K562 (cell line): Measurements from ENCODE around the gene C6orf62. TPM values are rescaled to one million over a fixed set of nuclear protein-coding genes. Genes with fewer than 3 reads are reported as not detected.

ENCODE experiments used
- ARHGAP35 ChIP-seq: fragments of 450-650 bp; IDR thresholded peaks from 2 replicates; pipeline ENCODE4 v1.6.1; 2018; ENCODE audit not compliant: partially characterized antibody
- BRD4 ChIP-seq: fragments of 200-600 bp; sonication (generic); IDR thresholded peaks from 2 replicates; pipeline ENCODE4 v1.6.1; 2017; ENCODE audit warnings: inconsistent platforms
- C11orf30 ChIP-seq: fragments of 450-650 bp; IDR thresholded peaks from 2 replicates; pipeline ENCODE4 v1.6.1; 2016; ENCODE audit warnings: low read depth, mild to moderate bottlenecking
- E4F1 ChIP-seq: fragments of 250-450 bp; sonication (Bioruptor Pico); IDR thresholded peaks from 2 replicates; pipeline ENCODE4 v1.5.0; 2021; ENCODE audit warnings: mild to moderate bottlenecking, borderline replicate concordance
- FOXJ3 ChIP-seq: sonication (generic); formaldehyde crosslinking; IDR thresholded peaks from 2 replicates; pipeline ENCODE4 v1.4.0; 2020; ENCODE audit warnings: mild to moderate bottlenecking, missing genetic modification reagents
- GTF2A2 ChIP-seq: IDR thresholded peaks from 2 replicates; pipeline ENCODE4 v1.6.1; 2016; ENCODE audit warnings: mild to moderate bottlenecking, missing genetic modification characterization, missing compliant biosample characterization
- ILK ChIP-seq: fragments of 450-650 bp; IDR thresholded peaks from 2 replicates; pipeline ENCODE4 v1.6.1; 2016; ENCODE audit warnings: missing genetic modification characterization, low read depth, mild to moderate bottlenecking, missing compliant biosample characterization, moderate library complexity, borderline replicate concordance
- KLF13 ChIP-seq: fragments of 450-650 bp; IDR thresholded peaks from 2 replicates; pipeline ENCODE4 v1.6.1; 2016; ENCODE audit warnings: missing genetic modification characterization, low read depth, mild to moderate bottlenecking, missing compliant biosample characterization, moderate library complexity, borderline replicate concordance
- L3MBTL2 ChIP-seq: fragments of 450-650 bp; IDR thresholded peaks from 2 replicates; pipeline ENCODE4 v1.6.1; 2016; ENCODE audit warnings: mild to moderate bottlenecking, moderate library complexity
- NFXL1 ChIP-seq: fragments of 450-650 bp; formaldehyde crosslinking; IDR thresholded peaks from 2 replicates; pipeline ENCODE4 v1.4.0; 2021; ENCODE audit warnings: mild to moderate bottlenecking
- NR2F6 ChIP-seq: fragments of 450-650 bp; formaldehyde crosslinking; IDR thresholded peaks from 2 replicates; pipeline ENCODE4 v1.4.0; 2020; ENCODE audit warnings: mild to moderate bottlenecking
- PML ChIP-seq: IDR thresholded peaks from 2 replicates; pipeline ENCODE4 v1.6.1; 2012; ENCODE audit warnings: low read length, inconsistent platforms
- RAD21 ChIP-seq, 2 experiments: fragments of 250-450 bp in 1 of 2; fragments of 450-650 bp in 1 of 2; sonication (Bioruptor Pico) in 1 of 2; formaldehyde crosslinking in 1 of 2; IDR thresholded peaks in 1 of 2; conservative IDR thresholded peaks in 1 of 2; 2 replicates each; pipeline versions ENCODE4 v1.4.0 to v1.8.0; 2020 to 2022; ENCODE audit warnings: mild to moderate bottlenecking in 2 of 2, moderate library complexity in 1 of 2
- ZFP36 ChIP-seq: fragments of 150-350 bp; IDR thresholded peaks from 2 replicates; pipeline ENCODE4 v1.6.1; 2018; ENCODE audit warnings: low read length, low read depth; ENCODE audit not compliant: partially characterized antibody
- ZNF140 ChIP-seq: fragments of 250-450 bp; sonication (Bioruptor Pico); IDR thresholded peaks from 2 replicates; pipeline ENCODE4 v1.8.0; 2021; ENCODE audit warnings: moderate library complexity, mild to moderate bottlenecking, inconsistent platforms
- ZNF24 ChIP-seq: fragments of 450-650 bp; IDR thresholded peaks from 2 replicates; pipeline ENCODE4 v1.6.1; 2016
- ZNF589 ChIP-seq: fragments of 200-800 bp; sonication (Bioruptor generic); IDR thresholded peaks from 2 replicates; pipeline ENCODE4 v1.6.1; 2016; ENCODE audit warnings: low read depth, missing genetic modification characterization, missing compliant biosample characterization
- ZNF668 ChIP-seq: fragments of 250-450 bp; sonication (Bioruptor Pico); IDR thresholded peaks from 2 replicates; pipeline ENCODE4 v1.8.0; 2022; ENCODE audit warnings: mild to moderate bottlenecking, inconsistent platforms
- polyA plus RNA-seq, 8 experiments: library from polyadenylated mRNA; depleted of rRNA in 4 of 8; stranded (reverse) in 5 of 8; unstranded in 3 of 8; fragments of >200 nt; fragmentation: Nextera tagmentation in 2 of 8; fragmentation: Illumina TruSeq in 1 of 8; extraction: Ambion mirVana in 2 of 8; extraction: Trizol in 1 of 8; gene quantifications; 2 replicates each; pipeline versions ENCODE4 v1.2.1 to v1.2.3, GENCODE V29; 2011 to 2014; ENCODE audit warnings: inconsistent platforms in 1 of 8, missing spikeins in 1 of 8
- total RNA-seq, 7 experiments: library from RNA; depleted of rRNA in 6 of 7; stranded (reverse); fragments of >200 nt in 6 of 7; fragmentation: Illumina TruSeq in 2 of 7; extraction: Trizol in 2 of 7; gene quantifications; 2 replicates each; pipeline versions ENCODE4 v1.2.1 to v1.2.3, GENCODE V29; 2011 to 2021; ENCODE audit warnings: low replicate concordance in 1 of 7
- TF ChIP-seq, protein P1 (sequence below): sonication (generic); formaldehyde crosslinking; IDR thresholded peaks from 2 replicates; pipeline ENCODE4 v1.8.1; 2023; ENCODE audit warnings: mild to moderate bottlenecking, missing genetic modification reagents, moderate library complexity
- TF ChIP-seq, protein P2 (sequence below): sonication (generic); formaldehyde crosslinking; IDR thresholded peaks from 2 replicates; pipeline ENCODE4 v1.8.1; 2023; ENCODE audit warnings: mild to moderate bottlenecking, missing genetic modification reagents
- TF ChIP-seq, protein P3 (sequence below): sonication (generic); formaldehyde crosslinking; IDR thresholded peaks from 2 replicates; pipeline ENCODE4 v1.8.0; 2022; ENCODE audit warnings: mild to moderate bottlenecking, missing genetic modification reagents, borderline replicate concordance

C6orf62 gene
- total and polyA plus RNA-seq, 9 of the 15 experiments (the other 6 are each of a cell fraction or from before 2014, with no cell fraction given): 48.5 to 579 (median 111) TPM

- TF ChIP-seq ZNF24 (0 out of 2 replicates have a peak, but pooled peaks have one; percentile 27), BRD4 (peak; percentile 96), ZNF140 (no peak), NFXL1 (CRISPR knock-in tag) (no peak), L3MBTL2 (no peak; the same call in 1 of the 2 replicates), KLF13 (tag) (no peak), PML (peak; percentile 94), E4F1 (CRISPR knock-in tag) (no peak), ZNF668 (CRISPR knock-in tag) (no peak), ZNF589 (CRISPR knock-in tag) (no peak), ARHGAP35 (no peak), FOXJ3 (CRISPR knock-in tag) (no peak), NR2F6 (CRISPR knock-in tag) (no peak), RAD21 (CRISPR knock-in tag; conservative IDR thresholded peaks at IDR 0.05 in 1 of 2, IDR thresholded peaks at IDR 0.05 in 1 of 2) (no peak), C11orf30 (peak; percentile 80), ZFP36 (no peak), GTF2A2 (peak; percentile 66; the same call in 1 of the 2 replicates), ILK (no peak)
- TF ChIP-seq, protein P1, sequence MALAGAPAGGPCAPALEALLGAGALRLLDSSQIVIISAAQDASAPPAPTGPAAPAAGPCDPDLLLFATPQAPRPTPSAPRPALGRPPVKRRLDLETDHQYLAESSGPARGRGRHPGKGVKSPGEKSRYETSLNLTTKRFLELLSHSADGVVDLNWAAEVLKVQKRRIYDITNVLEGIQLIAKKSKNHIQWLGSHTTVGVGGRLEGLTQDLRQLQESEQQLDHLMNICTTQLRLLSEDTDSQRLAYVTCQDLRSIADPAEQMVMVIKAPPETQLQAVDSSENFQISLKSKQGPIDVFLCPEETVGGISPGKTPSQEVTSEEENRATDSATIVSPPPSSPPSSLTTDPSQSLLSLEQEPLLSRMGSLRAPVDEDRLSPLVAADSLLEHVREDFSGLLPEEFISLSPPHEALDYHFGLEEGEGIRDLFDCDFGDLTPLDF (CRISPR knock-in tag): peak; percentile 43; the same call in 1 of the 2 replicates
- TF ChIP-seq, protein P2, sequence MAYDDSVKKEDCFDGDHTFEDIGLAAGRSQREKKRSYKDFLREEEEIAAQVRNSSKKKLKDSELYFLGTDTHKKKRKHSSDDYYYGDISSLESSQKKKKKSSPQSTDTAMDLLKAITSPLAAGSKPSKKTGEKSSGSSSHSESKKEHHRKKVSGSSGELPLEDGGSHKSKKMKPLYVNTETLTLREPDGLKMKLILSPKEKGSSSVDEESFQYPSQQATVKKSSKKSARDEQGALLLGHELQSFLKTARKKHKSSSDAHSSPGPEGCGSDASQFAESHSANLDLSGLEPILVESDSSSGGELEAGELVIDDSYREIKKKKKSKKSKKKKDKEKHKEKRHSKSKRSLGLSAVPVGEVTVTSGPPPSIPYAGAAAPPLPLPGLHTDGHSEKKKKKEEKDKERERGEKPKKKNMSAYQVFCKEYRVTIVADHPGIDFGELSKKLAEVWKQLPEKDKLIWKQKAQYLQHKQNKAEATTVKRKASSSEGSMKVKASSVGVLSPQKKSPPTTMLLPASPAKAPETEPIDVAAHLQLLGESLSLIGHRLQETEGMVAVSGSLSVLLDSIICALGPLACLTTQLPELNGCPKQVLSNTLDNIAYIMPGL: peak; percentile 72; the same call in 1 of the 2 replicates
- TF ChIP-seq, protein P3, sequence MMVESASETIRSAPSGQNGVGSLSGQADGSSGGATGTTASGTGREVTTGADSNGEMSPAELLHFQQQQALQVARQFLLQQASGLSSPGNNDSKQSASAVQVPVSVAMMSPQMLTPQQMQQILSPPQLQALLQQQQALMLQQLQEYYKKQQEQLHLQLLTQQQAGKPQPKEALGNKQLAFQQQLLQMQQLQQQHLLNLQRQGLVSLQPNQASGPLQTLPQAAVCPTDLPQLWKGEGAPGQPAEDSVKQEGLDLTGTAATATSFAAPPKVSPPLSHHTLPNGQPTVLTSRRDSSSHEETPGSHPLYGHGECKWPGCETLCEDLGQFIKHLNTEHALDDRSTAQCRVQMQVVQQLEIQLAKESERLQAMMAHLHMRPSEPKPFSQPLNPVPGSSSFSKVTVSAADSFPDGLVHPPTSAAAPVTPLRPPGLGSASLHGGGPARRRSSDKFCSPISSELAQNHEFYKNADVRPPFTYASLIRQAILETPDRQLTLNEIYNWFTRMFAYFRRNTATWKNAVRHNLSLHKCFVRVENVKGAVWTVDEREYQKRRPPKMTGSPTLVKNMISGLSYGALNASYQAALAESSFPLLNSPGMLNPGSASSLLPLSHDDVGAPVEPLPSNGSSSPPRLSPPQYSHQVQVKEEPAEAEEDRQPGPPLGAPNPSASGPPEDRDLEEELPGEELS (CRISPR knock-in tag): no peak
Observed at GRCh38 chr6:24720604-24721460, 1.9 kb upstream of the C6orf62 start (continued).
